Osteoblast (primary cell): Measurements from ENCODE around the gene KCNJ12. TPM values are rescaled to one million over a fixed set of nuclear protein-coding genes. Genes with fewer than 3 reads are reported as not detected.

Source experiments
- DNase-seq: peaks from one replicate; pipeline ENCODE4 v3.0.0; 2011; ENCODE audit warnings: low spot score, mixed read lengths; ENCODE audit not compliant: insufficient read length; ENCODE audit errors: missing footprints
- H2AFZ ChIP-seq: 2 replicates; pipeline ENCODE4 v1.6.0; 2011; ENCODE audit warnings: mild to moderate bottlenecking, low read length
- H3K27ac ChIP-seq: 2 replicates; pipeline ENCODE4 v1.5.1; 2011; ENCODE audit warnings: mild to moderate bottlenecking, low read depth, low read length, moderate library complexity
- H3K27me3 ChIP-seq: 2 replicates; pipeline ENCODE4 v1.6.0; 2012; ENCODE audit warnings: mild to moderate bottlenecking, control low read depth, inconsistent platforms, low read length, moderate library complexity; ENCODE audit not compliant: insufficient read depth
- H3K36me3 ChIP-seq: 2 replicates; pipeline ENCODE4 v1.5.1; 2011; ENCODE audit warnings: mild to moderate bottlenecking, low read length, control low read depth, moderate library complexity; ENCODE audit not compliant: insufficient read depth
- H3K4me1 ChIP-seq: 2 replicates; pipeline ENCODE4 v1.5.1; 2011; ENCODE audit warnings: mild to moderate bottlenecking, low read length, control low read depth, moderate library complexity; ENCODE audit not compliant: insufficient read depth
- H3K4me2 ChIP-seq: 2 replicates; pipeline ENCODE4 v1.6.0; 2011; ENCODE audit warnings: mild to moderate bottlenecking, low read length; ENCODE audit not compliant: insufficient read depth
- H3K4me3 ChIP-seq: fragments of 200-600 bp; sonication (generic); 3 replicates; pipeline ENCODE4 v1.5.1; 2012; ENCODE audit warnings: mild to moderate bottlenecking, low read length, inconsistent platforms; ENCODE audit not compliant: insufficient read depth
- H3K79me2 ChIP-seq: 2 replicates; pipeline ENCODE4 v1.6.0; 2012; ENCODE audit warnings: mild to moderate bottlenecking, low read length, control low read depth, inconsistent platforms; ENCODE audit not compliant: insufficient read depth
- H3K9me3 ChIP-seq: 2 replicates; pipeline ENCODE4 v1.5.1; 2011; ENCODE audit warnings: low read depth, low read length, control low read depth
- H4K20me1 ChIP-seq: 2 replicates; pipeline ENCODE4 v1.6.0; 2012; ENCODE audit warnings: mild to moderate bottlenecking, low read length, control low read depth; ENCODE audit not compliant: insufficient read depth
- CTCF ChIP-seq: IDR thresholded peaks from 2 replicates; pipeline ENCODE4 v1.5.1; 2011; ENCODE audit warnings: mild to moderate bottlenecking, low read depth, low read length, moderate library complexity; ENCODE audit errors: extremely low read depth
- total RNA-seq: library from RNA; depleted of rRNA; stranded (reverse); fragments of >200 nt; gene quantifications from 2 replicates; pipeline ENCODE4 v1.2.3, GENCODE V29; 2012

KCNJ12 gene
- total RNA-seq, 1 donor = under 0.01 TPM

- no peak for TF ChIP-seq CTCF
- no peak overlapping the region for H3K27ac ChIP-seq
- no peaks in the 10 kb centered on the region for H3K9me3 ChIP-seq
- peaks cover 4% of the 10 kb centered on the region for H3K4me1 ChIP-seq
- H3K27me3 ChIP-seq = peaks cover 38% of the 10 kb centered on the region
- H3K36me3 ChIP-seq = no peaks in the 10 kb centered on the region
- no peaks in the 10 kb centered on the region for H3K79me2 ChIP-seq
- H4K20me1 ChIP-seq = no peaks in the 10 kb centered on the region
- no peak overlapping the region for H2AFZ ChIP-seq
- H3K4me2 ChIP-seq = no peak overlapping the region
- DNase-seq = no peak
- H3K4me3 ChIP-seq = no peak overlapping the region
Measured at GRCh38 chr17:21459536-21459935, 83.4 kb downstream of the KCNJ12 start.

- Histone ChIP-seq H3K36me3 (no peaks in the 10 kb centered on the region), H2AFZ (no peak overlapping the region), H3K4me1 (peaks cover 4% of the 10 kb centered on the region), H3K27ac (no peak overlapping the region), H3K4me3 (no peak overlapping the region), H4K20me1 (no peaks in the 10 kb centered on the region), H3K27me3 (peaks cover 42% of the 10 kb centered on the region), H3K4me2 (no peak overlapping the region), H3K9me3 (no peaks in the 10 kb centered on the region), H3K79me2 (no peaks in the 10 kb centered on the region)
- TF ChIP-seq CTCF = no peak
- peak; percentile 73 for DNase-seq
Measured at GRCh38 chr17:21460358-21460757, 84.2 kb downstream of the KCNJ12 start.

GRCh38 chr17:21462237-21462636 is 86.1 kb downstream of the KCNJ12 start:
- TF ChIP-seq CTCF = no peak
- no peaks in the 10 kb centered on the region for H3K9me3 ChIP-seq
- no peaks in the 10 kb centered on the region for H4K20me1 ChIP-seq
- H3K27ac ChIP-seq = no peak overlapping the region
- no peak overlapping the region for H3K4me2 ChIP-seq
- H3K79me2 ChIP-seq = no peaks in the 10 kb centered on the region
- no peak overlapping the region for H2AFZ ChIP-seq
- DNase-seq = peak; percentile 77
- H3K4me3 ChIP-seq = no peak overlapping the region
- no peaks in the 10 kb centered on the region for H3K36me3 ChIP-seq
- H3K27me3 ChIP-seq = peaks cover 42% of the 10 kb centered on the region
- peaks cover 4% of the 10 kb centered on the region for H3K4me1 ChIP-seq

- no peak for TF ChIP-seq CTCF
- Histone ChIP-seq H3K27ac (no peak overlapping the region), H3K4me3 (no peak overlapping the region), H3K4me1 (no peaks in the 10 kb centered on the region), H3K9me3 (no peaks in the 10 kb centered on the region), H3K79me2 (no peaks in the 10 kb centered on the region), H4K20me1 (no peaks in the 10 kb centered on the region), H3K27me3 (peaks cover 36% of the 10 kb centered on the region), H2AFZ (no peak overlapping the region), H3K4me2 (no peak overlapping the region), H3K36me3 (no peaks in the 10 kb centered on the region)
- DNase-seq = no peak
Measured at GRCh38 chr17:21463204-21463661, 87.1 kb downstream of the KCNJ12 start.
